Stromal cell of bone marrow (primary cell): ENCODE measurements around the gene B3GNT3.

Experiments
- DNase-seq: peaks from one replicate; pipeline ENCODE4 v3.0.0-alpha.2; 2012; ENCODE audit warnings: low read depth

B3GNT3 gene

DNA sequence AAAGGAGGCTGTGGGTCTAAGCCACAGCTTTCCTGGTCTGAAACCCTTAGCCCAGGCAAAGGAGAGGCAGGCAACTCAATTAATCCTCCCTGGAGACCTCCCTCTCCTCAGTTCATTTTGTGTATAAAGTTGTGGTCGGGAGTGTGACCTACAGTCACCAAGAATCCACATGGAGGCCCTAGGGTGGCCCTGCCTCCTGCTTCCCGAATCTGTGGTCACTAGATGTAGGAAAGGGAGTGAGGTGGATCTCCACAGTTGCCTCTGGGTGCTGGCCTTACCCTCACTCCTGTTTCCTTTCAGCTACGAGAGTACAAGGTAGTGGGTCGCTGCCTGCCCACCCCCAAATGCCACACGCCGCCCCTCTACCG, 66.0 kb downstream of the B3GNT3 start:
- DNase-seq, result no peak

DNA sequence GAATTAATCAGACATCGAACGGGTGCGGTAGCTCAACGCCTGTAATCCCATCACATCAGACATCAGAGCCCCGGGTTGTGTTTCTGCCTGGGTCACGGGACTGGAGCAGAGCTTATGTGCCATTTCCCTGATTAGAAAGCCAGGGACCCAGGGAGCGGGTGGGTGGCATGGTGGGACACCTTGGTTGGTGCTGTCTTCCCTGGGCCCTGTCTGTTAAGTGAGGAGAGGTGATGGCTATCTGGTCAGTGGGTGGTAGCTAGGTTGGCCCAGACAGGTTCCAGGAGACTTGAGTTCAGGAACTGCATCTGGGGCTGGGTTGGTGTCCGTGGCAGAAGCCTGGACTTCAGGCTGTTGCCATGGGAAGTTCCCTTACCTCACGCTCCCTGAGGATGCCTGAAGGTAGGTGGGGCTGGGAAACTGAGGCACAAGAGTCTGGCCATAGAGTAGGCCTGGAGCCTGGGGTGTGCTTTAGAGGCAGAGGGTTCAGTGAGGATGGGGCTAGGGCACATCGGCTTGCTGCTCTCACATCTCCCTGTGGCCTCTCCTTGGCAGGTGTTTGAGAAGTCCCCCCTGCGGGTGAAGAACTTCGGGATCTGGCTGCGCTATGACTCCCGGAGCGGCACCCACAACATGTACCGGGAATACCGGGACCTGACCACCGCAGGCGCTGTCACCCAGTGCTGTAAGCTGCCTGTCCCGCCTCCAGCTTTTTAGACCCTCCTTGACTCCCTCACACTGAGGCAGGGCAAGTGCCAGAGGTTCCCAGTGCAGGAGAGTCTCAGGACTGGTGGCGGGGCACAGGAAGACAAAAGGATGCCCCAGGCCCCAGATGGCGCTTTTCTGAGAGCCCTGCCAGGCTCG, 66.8 kb downstream of the B3GNT3 start:
- DNase-seq, result no peak

DNA sequence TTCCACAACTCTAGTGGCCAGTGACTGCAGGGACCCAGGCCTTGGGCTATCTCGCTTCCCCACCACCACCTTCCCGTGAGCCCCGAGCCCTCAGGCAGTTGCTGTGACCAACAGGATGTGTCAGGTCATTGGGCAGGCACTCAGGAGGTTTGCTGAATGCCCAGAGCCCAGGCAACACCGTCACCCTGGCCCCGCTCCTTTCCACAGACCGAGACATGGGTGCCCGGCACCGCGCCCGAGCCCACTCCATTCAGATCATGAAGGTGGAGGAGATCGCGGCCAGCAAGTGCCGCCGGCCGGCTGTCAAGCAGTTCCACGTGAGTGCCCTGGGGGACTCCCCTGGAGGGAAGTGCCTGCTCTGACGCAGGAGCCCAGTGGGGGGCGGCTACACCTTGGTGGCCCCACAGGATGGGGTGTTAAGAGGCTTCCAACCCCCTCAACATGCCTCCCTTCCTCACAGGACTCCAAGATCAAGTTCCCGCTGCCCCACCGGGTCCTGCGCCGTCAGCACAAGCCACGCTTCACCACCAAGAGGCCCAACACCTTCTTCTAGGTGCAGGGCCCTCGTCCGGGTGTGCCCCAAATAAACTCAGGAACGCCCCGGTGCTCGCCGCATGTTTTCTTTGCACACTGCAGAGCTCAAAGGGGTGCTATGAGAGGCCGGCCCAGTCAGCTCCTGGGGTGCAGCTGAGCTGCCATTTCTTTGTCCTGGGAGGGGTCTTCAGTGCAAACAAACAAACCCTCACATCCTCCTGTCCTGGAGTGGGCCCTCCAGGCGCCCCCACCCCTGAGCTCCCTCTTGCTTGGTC, 68.0 kb downstream of the B3GNT3 start:
- DNase-seq, result no peak
